Cerebellar nuclear complex (tissue), 1 donor: ENCODE data around the gene GPSM1.
A peak's percentile ranks its signal among the peaks of the same experiment; 100 is the strongest.

Experiments
- DNase-seq, 2 experiments: peaks; one replicate each; lab custom pipeline; 2025; lab: John Stamatoyannopoulos, UW

GPSM1 gene

GRCh38 chr9:136327304-136327974 lies at the start of gene GPSM1:
TSS of gene GPSM1 (plus strand) at chr9:136327539. CDS start at chr9:136327696, 157 bp downstream.
- no peak for DNase-seq

GRCh38 chr9:136277746-136278145 lies 49.6 kb upstream of the GPSM1 start:
- no peak for DNase-seq

- DNase-seq = no peak
Measured at GRCh38 chr9:136278221-136278620, 49.1 kb upstream of the GPSM1 start.

- no peak for DNase-seq
Measured at GRCh38 chr9:136278894-136279293, 48.4 kb upstream of the GPSM1 start.

DNA sequence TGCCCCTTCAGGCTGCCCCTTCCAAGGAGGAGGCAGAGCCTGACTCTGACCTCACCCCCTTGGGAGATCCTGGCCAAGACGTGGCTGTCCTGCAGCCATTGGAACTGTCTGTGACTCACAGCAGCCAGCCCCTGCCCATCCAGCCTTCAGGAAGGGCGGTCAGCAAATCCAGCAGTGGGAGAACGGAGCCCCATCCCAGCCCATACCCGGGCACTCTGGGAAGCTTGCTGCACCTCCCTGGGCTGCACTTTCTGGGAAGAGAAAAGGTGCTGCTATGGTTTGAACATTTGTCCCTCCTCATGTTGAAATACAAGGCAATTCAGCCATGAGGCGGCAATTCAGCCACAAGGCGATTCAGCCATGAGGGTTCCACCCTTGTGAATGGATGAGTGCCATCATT lies 47.9 kb upstream of the GPSM1 start:
- no peak for DNase-seq

DNA sequence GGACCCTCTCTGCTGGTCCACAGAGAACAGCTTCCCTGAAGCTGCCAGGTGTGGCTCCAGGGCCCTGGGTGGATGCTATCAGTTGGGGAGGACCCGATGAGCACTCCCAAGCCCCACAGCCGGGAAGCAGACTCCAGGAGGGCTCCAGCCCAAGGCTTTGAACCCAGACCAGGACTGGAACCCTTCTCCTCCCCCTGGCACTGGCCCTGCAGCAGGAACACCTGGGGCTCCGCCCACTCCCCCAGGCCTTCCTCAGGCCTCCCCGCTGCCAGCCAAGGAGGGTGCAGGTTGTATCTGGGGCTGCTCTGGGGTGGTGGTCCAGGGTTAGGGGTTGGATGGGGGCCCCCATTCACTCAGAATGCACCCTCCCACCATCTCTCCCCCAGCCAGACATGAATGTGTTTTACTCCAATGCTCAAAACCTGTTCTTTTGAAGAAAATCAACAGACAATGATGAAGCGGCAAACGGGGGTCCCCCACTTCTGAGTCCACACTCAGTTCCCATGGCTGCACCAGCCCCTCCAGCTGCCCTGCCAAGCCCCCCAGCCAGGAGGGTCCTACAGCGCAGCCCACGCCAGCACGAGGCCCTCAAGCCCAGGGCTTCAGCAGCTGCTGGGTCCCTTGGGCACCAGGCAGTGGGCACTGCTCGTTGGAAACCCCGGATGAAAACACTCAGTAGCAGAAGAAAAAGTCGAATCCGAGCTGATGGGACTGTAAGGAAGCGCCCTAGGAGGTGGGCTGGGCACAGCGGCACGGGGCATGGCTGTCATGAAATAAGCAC lies 46.6 kb upstream of the GPSM1 start:
- DNase-seq = no peak

GRCh38 chr9:136281421-136282271 lies 45.7 kb upstream of the GPSM1 start:
- DNase-seq = no peak

DNA sequence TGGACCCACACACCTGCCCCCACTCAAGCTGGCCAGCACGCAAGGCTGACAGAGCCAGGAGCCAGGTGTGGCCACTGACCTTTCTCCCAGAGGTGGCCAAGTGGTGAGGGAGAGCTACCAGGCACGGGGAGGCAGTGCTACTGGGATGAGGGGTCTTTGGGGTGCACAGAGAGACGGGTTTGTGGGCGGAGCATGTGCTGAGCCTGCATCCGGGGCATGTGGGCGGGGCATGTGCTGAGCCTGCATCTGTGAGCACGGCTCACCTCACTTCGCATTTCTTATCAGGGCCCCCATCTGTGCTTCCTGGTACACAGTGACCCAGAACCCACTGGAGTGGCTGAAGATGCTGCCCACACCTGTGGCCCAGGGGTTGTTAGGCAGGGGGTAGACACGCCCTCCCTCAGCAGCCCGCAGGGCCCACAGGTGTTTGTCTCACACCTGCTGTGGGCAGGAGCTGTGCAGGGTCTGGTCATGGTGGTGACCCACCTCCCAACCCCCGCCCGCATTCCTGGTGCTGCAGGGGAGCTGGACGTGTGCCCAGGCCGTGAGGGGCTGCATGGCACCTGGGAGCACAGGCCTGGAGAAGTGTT lies 45.0 kb upstream of the GPSM1 start:
- no peak for DNase-seq

- DNase-seq = peak; percentile 39 to 57
Measured at GRCh38 chr9:136283291-136284235, 43.8 kb upstream of the GPSM1 start.

- DNase-seq = no peak
Measured at GRCh38 chr9:136284311-136284710, 43.0 kb upstream of the GPSM1 start.

DNA sequence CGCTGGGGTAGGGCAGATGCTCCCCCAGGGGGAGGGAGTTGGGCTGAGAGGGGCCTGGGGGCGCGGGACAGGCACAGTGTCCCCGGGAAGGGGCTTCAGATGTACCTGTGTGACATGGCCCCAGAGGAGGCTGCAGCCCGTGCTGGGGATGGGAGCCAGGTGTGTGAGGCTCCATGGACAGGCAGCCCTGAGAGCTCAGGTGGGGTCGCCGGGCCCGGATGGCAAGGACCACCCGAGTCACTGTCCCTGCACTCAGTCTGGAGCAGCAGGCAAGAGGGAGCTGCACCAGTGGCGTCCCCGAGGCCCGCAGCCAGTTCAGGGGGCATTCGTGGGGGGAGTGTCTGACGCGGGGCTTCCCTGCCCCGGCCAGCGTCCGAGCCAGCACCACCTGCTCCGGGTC lies 42.4 kb upstream of the GPSM1 start:
- DNase-seq = no peak

DNA sequence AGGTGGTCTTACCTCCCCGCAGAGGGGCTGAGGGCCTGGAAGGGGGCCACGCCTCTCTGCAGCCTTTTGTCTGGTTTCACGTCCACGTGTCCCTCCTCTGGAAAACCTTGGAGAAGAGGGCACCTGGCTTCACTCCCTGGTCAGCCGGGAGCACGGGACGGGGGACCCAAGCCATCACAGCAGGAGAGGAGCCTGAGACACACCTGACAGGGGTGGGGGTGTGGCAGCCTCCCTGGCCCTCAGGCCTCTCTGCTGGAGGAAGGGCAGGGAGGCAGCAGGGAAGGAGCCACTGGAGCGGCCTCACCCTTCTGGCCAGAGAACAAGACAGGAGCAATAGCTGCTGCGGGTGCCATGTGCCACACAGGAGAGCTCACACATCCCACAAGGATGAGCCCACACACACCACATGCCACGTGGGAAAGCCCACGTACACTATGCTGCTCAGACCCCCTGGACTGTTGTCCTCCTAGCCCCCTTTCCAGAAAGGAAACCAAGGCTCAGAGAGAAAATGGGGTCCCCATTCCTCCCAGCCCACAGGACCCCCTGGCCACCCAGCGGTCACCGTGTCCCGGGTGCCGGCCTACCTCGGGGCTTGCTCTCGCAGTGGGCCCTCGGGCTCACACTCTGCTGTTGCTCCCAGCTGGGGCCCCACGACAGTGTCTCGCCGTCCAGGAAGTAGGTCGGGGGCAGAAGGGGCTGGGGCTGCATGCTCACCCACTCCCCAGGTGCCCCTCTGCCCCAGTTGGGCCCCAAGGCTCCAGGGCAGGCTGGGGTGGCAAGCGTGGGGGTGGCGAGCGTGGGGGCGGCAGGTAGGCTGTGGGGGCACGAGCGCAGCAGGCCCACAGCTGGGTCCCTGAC lies 41.6 kb upstream of the GPSM1 start:
- DNase-seq = no peak

GRCh38 chr9:136286359-136286986 lies 40.9 kb upstream of the GPSM1 start:
- DNase-seq = no peak

- DNase-seq = no peak
Measured at GRCh38 chr9:136286987-136287379, 40.4 kb upstream of the GPSM1 start.

DNA sequence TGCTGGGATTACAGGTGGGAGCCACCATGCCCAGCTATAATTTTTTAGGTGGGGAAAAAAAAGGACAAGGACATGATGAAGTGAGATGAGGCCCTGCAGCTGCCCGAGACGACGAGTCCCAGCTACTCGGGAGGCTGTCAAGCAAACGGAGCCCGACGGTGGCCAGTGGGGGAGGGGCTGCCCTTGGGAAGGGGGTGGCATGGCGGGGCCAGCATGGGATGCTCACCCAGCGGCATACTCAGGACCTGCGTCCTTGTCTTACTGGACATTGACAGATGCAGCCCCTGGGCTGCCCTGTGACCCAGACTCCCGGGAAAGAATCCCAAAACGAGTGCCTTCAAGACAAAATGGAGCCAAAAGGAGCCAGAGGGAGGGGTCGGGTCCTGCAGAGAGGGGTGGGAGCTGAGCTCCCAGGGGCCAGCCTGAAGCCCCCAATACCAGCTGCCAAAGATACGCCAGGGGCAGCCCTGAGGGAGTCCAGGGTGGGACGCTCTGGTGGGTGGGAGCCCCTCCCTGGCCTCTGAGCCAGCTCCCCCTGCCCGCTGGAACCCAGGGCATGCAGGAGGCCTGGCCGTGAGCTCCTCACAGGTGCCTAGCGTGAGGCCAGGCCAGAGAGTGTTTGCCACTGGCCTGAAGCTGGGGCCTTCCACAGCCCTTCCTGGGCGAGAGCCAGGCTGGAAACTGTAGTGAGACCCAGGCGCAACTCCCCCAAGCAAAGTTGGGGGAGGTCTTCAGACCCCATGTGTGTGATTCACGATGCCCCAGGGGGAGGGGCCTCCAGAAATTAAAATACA lies 39.2 kb upstream of the GPSM1 start:
- DNase-seq = no peak

DNA sequence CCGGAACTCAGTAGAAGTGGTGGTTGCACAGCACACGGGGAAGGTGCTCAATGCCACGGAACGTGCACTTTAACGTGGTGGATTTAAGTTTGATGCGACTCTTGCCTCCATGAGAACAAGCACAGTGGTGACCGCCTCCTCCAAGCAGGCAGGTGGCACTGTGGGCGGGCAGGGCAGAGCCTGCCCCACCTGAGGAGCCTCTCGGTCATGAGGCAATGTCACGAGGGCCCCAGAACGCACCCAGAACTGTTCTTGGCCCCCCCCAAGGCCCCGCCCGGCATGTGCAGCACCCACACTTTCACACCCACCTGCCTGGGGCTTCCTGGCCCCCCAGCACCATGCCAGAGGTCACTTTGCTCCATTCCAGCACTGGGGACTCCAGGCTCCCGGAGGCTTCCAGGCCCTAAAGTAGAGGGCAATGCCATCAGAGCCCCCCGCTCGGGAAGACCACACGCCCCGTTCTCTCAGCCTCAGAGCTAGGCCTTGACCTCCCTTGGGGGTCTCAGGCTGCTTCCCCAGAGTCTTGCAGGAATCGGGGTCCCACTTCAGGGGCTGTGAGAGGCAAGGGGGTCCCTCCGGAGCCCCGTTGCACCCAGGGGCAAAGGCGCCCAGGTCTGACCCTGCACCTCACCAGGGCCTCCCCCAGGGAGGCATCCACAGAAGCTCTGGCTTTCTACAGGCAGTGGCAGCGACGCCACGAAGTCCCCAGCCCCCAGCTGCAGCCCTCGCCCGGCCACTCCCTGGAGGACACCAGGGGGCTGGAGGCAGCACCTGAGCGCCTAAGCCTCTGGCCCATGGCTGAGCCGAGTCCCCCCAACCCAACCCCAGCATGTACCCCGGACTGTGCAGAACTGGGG lies 37.5 kb upstream of the GPSM1 start:
- DNase-seq = no peak

DNA sequence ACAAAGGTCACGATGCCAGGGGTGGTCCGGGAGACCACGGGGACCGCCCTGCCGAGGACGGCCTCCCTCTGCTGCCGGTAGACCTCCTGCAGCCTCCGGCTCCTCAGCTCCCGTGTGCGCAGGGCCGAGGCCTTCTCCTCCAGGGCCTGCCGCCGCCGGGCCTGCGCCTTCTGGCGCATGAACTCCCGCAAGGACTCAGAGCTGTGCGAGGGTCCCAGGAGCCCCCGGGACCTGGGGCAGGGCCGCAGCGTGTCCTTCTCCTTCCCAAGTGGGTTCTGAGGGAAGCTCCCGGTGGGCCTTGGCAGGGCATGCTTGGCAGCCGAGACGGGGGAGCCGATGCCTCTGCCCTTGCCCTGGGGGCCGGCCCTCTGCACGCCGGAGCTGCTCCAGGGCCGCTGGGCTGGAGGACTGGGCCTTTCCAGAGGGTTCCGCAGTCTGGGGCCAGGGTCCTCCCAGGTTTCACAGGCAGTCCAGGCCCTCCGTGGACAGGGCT lies 36.8 kb upstream of the GPSM1 start:
- DNase-seq = no peak
